SU-DHL-6 (cell line): ENCODE measurements around the gene HORMAD2.

Experiments used
- EZH2phosphoT487 ChIP-seq: fragments of 200-600 bp; sonication (generic), shearing (Covaris generic); conservative IDR thresholded peaks from 2 replicates; pipeline ENCODE4 v1.6.1; 2018; ENCODE audit warnings: mild to moderate bottlenecking, antibody characterized with exemption, low read length, moderate library complexity, mixed read lengths
- TF ChIP-seq, protein P1 (sequence below): fragments of 200-600 bp; sonication (generic); IDR thresholded peaks from one replicate; pipeline ENCODE4 v1.5.1; 2017; ENCODE audit warnings: antibody characterized with exemption, mild to moderate bottlenecking, low read length, moderate library complexity; ENCODE audit not compliant: insufficient read depth, poor library complexity, severe bottlenecking

DNA sequence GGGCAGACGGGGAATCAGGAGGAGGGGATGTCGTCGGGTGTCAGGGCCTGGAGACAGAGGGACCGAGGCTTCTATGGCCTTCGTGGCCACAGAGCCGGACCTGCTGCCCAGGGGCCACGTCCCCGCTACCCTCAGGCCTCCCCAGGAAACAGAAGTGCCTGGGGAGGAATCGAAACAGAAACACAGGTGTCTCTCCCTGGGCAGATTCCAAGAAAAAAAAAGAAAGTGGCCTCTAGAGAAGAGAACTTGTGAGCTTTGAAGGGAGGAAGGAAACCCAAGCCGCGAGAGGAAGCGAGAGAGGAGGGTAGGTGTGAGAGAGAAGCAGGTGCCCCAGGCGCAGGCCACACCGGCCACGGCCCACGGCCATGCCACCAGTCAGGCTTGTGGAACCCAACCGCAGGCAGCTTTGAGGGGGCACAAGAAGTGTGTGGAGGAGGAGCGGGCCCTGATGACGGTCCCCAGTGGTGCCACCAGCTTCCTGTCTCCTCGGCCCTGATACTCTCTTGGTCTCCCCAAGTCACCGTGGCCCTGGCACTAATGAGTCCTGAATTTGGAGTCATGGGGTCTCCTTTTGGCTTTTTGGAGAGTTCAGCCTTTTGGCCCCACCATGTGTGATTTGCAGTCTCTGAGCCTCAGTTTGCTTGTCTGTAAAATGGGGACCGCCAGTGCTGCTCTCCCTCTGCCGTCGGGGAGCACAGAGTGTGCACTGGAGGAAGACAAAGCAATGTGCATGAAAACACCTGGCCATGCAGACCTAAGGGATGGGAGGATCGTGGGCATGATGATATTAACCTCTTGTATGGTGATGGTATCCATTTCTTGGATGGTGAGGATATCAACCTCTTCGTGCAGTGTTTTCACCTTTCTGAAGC, 141.1 kb downstream of the HORMAD2 start:
- TF ChIP-seq, protein P1, sequence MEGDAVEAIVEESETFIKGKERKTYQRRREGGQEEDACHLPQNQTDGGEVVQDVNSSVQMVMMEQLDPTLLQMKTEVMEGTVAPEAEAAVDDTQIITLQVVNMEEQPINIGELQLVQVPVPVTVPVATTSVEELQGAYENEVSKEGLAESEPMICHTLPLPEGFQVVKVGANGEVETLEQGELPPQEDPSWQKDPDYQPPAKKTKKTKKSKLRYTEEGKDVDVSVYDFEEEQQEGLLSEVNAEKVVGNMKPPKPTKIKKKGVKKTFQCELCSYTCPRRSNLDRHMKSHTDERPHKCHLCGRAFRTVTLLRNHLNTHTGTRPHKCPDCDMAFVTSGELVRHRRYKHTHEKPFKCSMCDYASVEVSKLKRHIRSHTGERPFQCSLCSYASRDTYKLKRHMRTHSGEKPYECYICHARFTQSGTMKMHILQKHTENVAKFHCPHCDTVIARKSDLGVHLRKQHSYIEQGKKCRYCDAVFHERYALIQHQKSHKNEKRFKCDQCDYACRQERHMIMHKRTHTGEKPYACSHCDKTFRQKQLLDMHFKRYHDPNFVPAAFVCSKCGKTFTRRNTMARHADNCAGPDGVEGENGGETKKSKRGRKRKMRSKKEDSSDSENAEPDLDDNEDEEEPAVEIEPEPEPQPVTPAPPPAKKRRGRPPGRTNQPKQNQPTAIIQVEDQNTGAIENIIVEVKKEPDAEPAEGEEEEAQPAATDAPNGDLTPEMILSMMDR: no peak
- TF ChIP-seq EZH2phosphoT487: no peak
